ENCODE results near the gene RDH16.

- TF ChIP-seq CTCF (IDR thresholded peaks at IDR 0.05), result no peak
- no peak for TF ChIP-seq EZH2phosphoT487 (IDR thresholded peaks at IDR 0.05)
- TF ChIP-seq EZH2 (IDR thresholded peaks at IDR 0.05), result no peak
These were observed 41.0 kb downstream of the RDH16 start for GRCh38 chr12:56916296-56916995.
